HG02870 (cell line): Measurements from ENCODE around the gene TMEM116.
"Not testable (repeated sequence)": the region's sequence is repeated elsewhere in the genome, so short reads cannot be mapped to it uniquely, and the experiment has no call there.

Experiments
- ATAC-seq: cut with Tn5 transposase; IDR thresholded peaks from one replicate; pipeline ENCODE4 v1.9.1; 2021; ENCODE audit warnings: mild to moderate bottlenecking, moderate library complexity; ENCODE audit not compliant: unreplicated experiment

TMEM116 gene

GRCh38 chr12:111980598-111980997 is 32.4 kb downstream of the TMEM116 start:
- no peak for ATAC-seq

DNA sequence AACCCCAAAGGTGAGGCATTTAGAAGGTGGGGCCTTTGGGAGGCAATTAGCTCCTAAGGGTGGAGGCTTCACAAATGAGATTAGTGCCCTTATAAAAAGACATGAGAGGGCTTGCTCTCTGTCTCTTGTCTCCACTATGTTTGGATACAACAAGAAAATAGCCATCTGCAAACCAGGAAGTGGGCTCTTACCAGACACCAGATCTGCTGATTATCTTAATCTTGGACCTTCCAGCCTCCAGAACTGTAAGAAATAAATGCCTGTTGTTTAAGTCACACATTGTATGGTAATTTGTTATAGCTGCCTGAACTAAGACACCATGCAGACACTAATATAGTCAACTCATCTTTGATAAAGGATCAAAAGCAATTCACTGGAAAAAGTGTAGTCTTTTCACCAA is 34.4 kb downstream of the TMEM116 start:
- ATAC-seq: no peak

DNA sequence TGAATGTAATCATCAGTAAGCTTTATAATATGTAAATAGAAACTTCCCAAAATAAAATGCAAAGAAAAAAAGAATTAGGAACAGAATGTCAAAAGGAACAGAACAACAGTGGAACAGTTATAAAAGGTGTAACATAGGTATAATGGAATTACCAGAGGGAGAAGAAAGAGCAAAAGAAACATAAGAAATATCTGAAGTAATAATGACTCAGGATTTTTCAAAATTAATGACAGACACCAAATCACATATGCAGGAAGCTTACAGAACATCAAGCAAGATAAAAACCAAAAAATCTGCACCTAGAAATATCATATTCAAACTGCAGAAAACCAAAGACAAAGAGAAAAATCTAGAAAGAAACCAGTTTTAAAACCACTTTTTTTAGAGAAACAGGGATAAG is 36.1 kb downstream of the TMEM116 start:
- ATAC-seq: no peak

DNA sequence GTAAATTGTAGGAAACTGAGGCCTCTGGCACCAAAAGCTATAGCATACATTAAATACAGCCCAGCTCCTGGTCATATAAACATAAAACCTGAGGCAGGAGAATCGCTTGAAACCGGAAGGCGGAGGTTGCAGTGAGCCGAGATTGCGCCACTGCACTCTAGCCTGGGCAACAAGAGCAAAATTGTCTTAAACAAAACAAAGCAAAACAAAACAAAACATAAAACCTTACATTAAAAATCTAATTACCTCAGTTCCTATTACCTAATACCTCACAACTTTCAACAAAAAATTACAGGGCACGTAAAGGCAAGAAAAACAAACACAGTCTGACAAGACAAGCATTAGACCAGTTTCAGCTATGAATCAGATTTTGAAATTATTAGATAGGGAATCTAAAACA is 36.7 kb downstream of the TMEM116 start:
- ATAC-seq: no peak

GRCh38 chr12:111975161-111975931 is 37.6 kb downstream of the TMEM116 start:
- ATAC-seq: no peak

GRCh38 chr12:111971800-111972199 is 41.2 kb downstream of the TMEM116 start:
- ATAC-seq: no peak

DNA sequence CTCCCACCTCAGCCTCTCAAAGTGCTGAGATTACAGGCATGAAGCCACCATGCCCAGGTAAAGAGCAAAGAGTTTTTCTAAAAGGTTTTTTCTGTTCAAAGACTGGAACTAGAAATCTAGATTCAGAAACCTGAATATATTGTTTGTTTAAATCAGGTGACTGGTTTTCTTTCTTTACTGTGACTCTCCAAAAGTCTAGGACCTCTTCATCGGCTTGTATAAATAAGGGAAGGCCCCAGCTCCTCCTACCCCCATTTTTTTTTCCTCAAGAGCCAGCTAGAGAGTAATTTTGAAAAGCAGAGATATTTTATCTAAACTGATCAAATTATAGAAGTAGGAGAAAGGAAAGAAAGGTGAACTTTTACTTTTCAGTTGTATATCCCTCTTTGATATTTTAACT is 48.0 kb downstream of the TMEM116 start:
- no peak for ATAC-seq

DNA sequence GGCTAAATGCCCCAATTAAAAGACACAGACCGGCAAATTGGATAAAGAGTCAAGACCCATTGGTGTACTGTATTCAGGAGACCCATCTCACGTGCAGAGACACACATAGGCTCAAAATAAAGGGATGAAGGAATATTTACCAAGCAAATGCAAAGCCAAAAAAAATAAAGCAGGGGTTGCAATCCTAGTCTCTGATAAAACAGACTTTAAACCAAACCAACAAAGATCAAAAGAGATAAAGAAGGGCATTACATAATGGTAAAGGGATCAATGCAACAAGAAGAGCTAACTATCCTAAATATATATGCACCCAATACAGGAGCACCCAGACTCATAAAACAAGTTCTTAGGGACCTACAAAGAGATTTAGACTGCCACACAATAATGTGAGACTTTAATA is 53.4 kb downstream of the TMEM116 start:
- ATAC-seq: not testable (repeated sequence)

DNA sequence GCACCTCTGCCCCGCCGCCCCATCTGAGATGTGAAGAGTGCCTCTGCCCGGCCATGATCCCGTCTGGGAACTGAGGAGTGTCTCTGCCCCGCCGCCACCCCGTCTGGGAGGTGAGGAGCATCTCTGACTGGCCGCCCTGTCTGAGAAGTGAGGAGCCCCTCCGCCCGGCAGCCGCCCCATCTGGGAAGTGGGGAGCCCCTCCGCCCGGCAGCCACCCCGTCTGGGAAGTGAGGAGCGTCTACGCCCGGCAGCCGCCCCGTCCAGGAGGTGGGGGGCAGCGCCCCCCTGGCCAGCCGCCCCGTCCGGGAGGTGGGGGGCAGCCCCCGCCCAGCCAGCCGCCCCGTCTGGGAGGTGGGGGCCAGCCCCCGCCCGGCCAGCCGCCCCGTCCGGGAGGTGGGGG is 55.7 kb downstream of the TMEM116 start:
- not testable (repeated sequence) for ATAC-seq

GRCh38 chr12:111954969-111955368 is 58.0 kb downstream of the TMEM116 start:
- ATAC-seq: no peak

GRCh38 chr12:111953455-111953854 is 59.5 kb downstream of the TMEM116 start:
- no peak for ATAC-seq

DNA sequence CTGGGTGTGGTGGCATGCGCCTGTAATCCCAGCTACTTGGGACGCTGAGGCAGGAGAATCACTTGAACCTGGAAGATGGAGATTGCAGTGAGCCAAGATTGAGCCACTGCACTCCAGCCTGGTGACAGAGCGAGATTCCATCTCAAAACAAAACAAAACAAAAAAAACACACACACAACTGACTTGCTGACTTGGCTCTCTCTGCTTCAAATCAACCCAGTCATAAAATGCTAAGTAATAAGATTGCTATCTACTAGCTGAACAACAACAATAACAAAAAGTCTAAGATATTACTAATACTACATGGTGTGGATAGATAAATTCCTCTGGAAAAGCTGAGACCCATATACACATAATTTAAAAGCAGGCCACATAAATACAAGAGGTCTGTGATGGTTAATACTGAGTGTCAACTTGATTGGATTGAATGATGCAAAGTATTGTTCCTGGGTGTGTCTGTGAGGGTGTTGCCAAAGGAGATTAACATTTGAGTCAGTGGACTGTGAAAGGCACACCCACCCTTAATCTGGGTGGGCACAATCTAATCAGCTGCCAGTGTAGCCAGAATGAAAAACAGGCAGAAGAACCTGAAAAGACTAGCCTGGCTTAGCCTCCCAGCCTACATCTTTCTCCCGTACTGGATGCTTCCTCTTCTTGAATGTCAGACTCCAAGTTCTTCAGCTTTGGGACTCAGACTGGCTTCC is 60.7 kb downstream of the TMEM116 start:
- not testable (repeated sequence) for ATAC-seq

DNA sequence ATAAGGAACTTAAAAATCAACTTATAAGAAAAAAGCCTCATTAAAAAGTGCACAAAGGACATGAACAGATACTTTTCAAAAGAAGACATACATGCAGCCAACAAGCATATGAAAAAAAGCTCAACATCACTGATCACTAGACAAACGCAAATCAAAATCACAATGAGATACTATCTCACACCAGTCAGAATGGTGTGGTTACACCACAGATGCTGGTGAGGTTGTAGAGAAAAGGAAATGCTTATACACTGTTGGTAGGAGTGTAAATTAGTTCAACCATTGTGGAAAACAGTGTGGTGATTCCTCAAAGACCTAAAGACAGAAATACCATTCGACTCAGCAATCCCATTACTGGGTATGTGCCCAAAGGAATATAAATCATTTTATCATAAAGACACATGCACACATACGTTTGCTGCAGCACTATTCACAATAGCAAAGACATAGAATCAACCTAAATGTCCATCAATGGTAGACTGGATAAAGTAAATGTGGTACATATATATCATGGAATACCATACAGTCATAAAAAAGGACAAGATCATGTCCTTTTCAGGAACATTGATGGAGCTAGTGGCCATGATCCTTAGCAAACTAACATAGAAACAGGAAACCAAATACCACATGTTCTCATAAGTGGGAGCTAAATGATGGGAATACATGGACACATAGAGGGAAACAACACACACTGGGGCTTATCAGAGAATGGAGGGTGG is 61.8 kb downstream of the TMEM116 start:
- not testable (repeated sequence) for ATAC-seq

GRCh38 chr12:111943929-111944328 is 69.0 kb downstream of the TMEM116 start:
- no peak for ATAC-seq

DNA sequence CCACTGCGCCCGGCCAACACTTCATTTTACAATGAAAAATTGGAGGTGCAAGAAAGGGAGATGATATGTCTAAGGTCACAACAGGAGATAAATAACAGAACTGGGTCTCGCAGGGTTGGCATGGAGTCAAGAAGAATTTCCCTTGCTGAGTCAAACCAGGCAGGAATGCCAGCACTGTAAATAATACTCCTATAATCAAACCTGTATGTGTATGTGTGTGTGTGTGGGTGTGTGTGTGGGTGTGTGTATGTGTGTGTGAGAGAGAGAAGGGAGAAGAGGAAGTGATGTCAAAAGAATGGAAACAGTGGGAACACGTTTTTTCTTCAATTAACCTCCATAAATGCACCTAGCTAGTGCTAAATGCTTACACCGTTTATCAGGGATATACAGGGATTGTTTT is 70.4 kb downstream of the TMEM116 start:
- ATAC-seq: no peak

DNA sequence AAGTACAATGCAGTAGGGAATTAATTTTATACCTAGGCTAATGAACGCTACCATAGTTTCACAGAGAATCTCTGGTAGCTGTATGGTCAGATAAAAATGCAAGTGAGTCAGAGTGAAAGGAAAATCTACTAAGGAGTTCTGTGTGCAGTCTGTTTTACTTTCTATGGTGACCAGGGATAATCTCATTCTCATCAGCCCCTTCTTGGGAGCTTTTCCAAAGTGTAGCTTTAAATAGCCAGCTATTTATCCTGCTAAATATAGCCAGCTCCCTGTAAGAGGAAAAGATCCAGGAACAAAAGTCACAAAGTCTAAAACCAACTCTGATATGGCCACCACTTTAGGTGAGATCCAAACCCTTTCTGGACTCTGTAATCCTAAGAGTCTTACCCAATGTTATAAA is 75.5 kb downstream of the TMEM116 start:
- no peak for ATAC-seq

DNA sequence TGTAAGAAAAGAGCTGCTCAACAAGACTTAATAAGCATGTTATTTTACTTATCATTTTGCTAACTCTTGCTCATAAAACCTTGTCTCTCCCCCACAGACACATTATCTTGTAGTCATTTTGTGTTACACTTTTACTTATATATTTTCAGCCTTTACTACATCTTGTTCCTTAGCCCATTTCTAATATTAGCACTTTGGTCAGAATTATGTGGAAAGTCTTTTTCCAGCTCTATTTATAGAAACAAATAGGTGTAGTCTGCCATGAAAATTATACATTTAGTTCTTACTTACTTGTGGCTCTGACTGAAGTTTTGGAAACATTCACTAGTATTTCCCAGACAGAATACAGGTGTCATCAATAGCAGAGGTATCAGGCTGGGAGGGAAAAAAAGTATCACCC is 76.1 kb downstream of the TMEM116 start:
- no peak for ATAC-seq

GRCh38 chr12:111932241-111932640 is 80.7 kb downstream of the TMEM116 start:
- no peak for ATAC-seq

GRCh38 chr12:111927346-111927745 is 85.6 kb downstream of the TMEM116 start:
- ATAC-seq: no peak

GRCh38 chr12:111926631-111927030 is 86.3 kb downstream of the TMEM116 start:
- no peak for ATAC-seq

- no peak for ATAC-seq
These were observed 87.8 kb downstream of the TMEM116 start for GRCh38 chr12:111925171-111925570.

- ATAC-seq: no peak
These were observed 105.2 kb downstream of the TMEM116 start for GRCh38 chr12:111907740-111908139.
